HG03103 (cell line): ENCODE results near the gene GCFC2.

Experiments used
- ATAC-seq: cut with Tn5 transposase; IDR thresholded peaks from one replicate; pipeline ENCODE4 v1.9.1; 2021; ENCODE audit warnings: low read depth; ENCODE audit not compliant: unreplicated experiment

The GCFC2 gene

GRCh38 chr2:75632813-75633212, 77.9 kb downstream of the GCFC2 start:
- no peak for ATAC-seq

GRCh38 chr2:75632091-75632701, 78.5 kb downstream of the GCFC2 start:
- no peak for ATAC-seq

GRCh38 chr2:75627902-75628504, 82.7 kb downstream of the GCFC2 start:
- peak; percentile 68 for ATAC-seq

- ATAC-seq: no peak
Measured at GRCh38 chr2:75622929-75623328, 87.8 kb downstream of the GCFC2 start.

- no peak for ATAC-seq
Measured at GRCh38 chr2:75622500-75622899, 88.2 kb downstream of the GCFC2 start.

- ATAC-seq: no peak
Measured at GRCh38 chr2:75621228-75621627, 89.5 kb downstream of the GCFC2 start.

- no peak for ATAC-seq
Measured at GRCh38 chr2:75619956-75620740, 90.6 kb downstream of the GCFC2 start.

GRCh38 chr2:75616933-75617332, 93.8 kb downstream of the GCFC2 start:
- ATAC-seq: no peak

GRCh38 chr2:75616406-75616805, 94.3 kb downstream of the GCFC2 start:
- no peak for ATAC-seq

GRCh38 chr2:75614162-75614651, 96.5 kb downstream of the GCFC2 start:
- no peak for ATAC-seq

GRCh38 chr2:75612862-75613243, 97.9 kb downstream of the GCFC2 start:
- no peak for ATAC-seq
